Esophagus muscularis mucosa (tissue), 4 donors: ENCODE measurements around the gene KCND3. TPM values are rescaled to one million over a fixed set of nuclear protein-coding genes. Genes with fewer than 3 reads are reported as not detected.

Experiments
- DNase-seq: peaks from one replicate; pipeline ENCODE4 v3.0.0-alpha.2; 2017; ENCODE audit errors: extremely low spot score
- H3K27ac ChIP-seq, 4 donors: fragments of 200-600 bp; sonication (generic); replicated peaks in 1 of 4; 1 replicate in 3 of 4; 2 replicates in 1 of 4; pipeline ENCODE4 v1.5.1; 2016 to 2019; ENCODE audit warnings: mild to moderate bottlenecking in 1 of 4
- H3K27me3 ChIP-seq, 4 donors: fragments of 200-600 bp; sonication (generic); one replicate each; pipeline versions ENCODE4 v1.5.1 to v1.6.0; 2016 to 2019
- H3K36me3 ChIP-seq, 4 donors: fragments of 200-600 bp; sonication (generic); one replicate each; pipeline ENCODE4 v1.5.1; 2016 to 2019
- H3K4me1 ChIP-seq, 4 donors: fragments of 200-600 bp; sonication (generic); one replicate each; pipeline ENCODE4 v1.5.1; 2016 to 2019
- H3K4me3 ChIP-seq, 4 donors: fragments of 200-600 bp; sonication (generic); 1 replicate in 2 of 4; 2 replicates in 2 of 4; pipeline ENCODE4 v1.5.1; 2016 to 2019; ENCODE audit warnings: mild to moderate bottlenecking in 4 of 4, moderate library complexity in 1 of 4
- H3K9me3 ChIP-seq, 4 donors: fragments of 200-600 bp; sonication (generic); 1 replicate in 3 of 4; 2 replicates in 1 of 4; pipeline ENCODE4 v1.5.1; 2016 to 2019
- EP300 ChIP-seq: sonication (generic); formaldehyde crosslinking; IDR thresholded peaks from one replicate; pipeline ENCODE4 v1.6.1; 2017; ENCODE audit warnings: antibody characterized with exemption
- POLR2A ChIP-seq: fragments of 450-650 bp; IDR thresholded peaks from one replicate; pipeline ENCODE4 v1.6.1; 2017; ENCODE audit warnings: antibody characterized with exemption, moderate library complexity, mild to moderate bottlenecking, low read depth
- POLR2AphosphoS5 ChIP-seq, 2 donors: sonication (generic); formaldehyde crosslinking; IDR thresholded peaks; one replicate each; pipeline ENCODE4 v1.6.1; 2017; ENCODE audit warnings: antibody characterized with exemption in 2 of 2
- WGBS: methylation state at CpG from one replicate; pipeline ENCODE4 v1.1.5; 2018; 5-methylcytosine and 5-hydroxymethylcytosine counted together
- intact Hi-C: fragments of 100-400 bp; cut with DNase I; formaldehyde crosslinking; loops from one replicate; pipeline ENCODE4 v1.15.1; 2023
- total RNA-seq, 4 donors: library from RNA; depleted of rRNA; stranded (reverse); fragments of >200 nt; gene quantifications; one replicate each; pipeline versions ENCODE4 v1.1.0 to v1.2.1, GENCODE V29; 2016
- TF ChIP-seq, protein P1 (sequence below), 3 experiments: fragments of 200-600 bp in 2 of 3; fragments of 450-650 bp in 1 of 3; sonication (generic) in 2 of 3; IDR thresholded peaks; one replicate each; pipeline ENCODE4 v1.5.1; 2017 to 2019; ENCODE audit warnings: antibody characterized with exemption in 3 of 3, mild to moderate bottlenecking in 2 of 3, moderate library complexity in 1 of 3

The KCND3 gene
- total RNA-seq, 4 donors from 2014 or later = 25.7 to 57.6 (median 47.5) TPM

DNA sequence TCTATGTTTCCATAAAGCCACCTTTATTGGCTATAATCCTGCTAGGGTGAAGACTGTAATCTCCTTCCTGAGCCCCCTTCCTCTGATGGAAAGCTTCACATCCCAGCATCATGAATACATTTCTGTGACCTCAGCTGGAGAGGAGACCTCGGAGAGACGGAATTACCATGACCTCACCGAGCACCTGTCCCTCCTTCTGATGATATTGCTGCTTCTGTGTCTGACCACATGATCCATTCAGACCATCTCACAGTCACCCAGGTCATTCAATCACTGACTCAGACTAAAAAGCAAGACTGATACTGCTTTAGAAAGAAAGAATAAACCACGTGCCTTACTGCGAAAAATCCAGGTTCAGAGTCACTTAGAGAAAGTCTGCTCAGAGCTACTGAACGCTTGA, 8.8 kb downstream of the KCND3 start:
- intact Hi-C loops = no loop called here
- no peak overlapping the region for H3K27ac ChIP-seq
- no peaks in the 10 kb centered on the region for H3K9me3 ChIP-seq

DNA sequence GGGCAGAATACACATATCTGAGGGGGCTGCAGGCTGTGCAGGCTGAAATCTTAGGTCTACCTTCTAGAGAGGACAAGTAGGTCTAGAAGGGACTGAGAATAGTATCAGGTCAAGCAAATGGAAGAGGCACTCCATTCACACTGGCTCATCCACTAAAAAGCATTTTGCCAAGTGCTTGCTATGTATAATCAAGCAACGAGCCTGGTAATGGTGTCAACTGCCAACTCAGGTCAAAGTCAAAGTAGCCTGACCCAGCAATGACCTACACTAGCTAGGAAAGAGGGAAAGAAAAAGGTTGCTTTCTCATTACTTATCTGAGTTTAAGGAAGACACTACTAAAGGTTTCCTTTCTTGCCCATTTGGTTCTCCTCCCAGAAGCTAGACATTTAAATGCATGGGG, 10.8 kb downstream of the KCND3 start:
- no peak for DNase-seq
- no peak overlapping the region for H3K27ac ChIP-seq
- TF ChIP-seq POLR2AphosphoS5 (IDR thresholded peaks at IDR 0.05) = no peak
- TF ChIP-seq EP300 = no peak
- no peak for TF ChIP-seq POLR2A
- TF ChIP-seq, protein P1, sequence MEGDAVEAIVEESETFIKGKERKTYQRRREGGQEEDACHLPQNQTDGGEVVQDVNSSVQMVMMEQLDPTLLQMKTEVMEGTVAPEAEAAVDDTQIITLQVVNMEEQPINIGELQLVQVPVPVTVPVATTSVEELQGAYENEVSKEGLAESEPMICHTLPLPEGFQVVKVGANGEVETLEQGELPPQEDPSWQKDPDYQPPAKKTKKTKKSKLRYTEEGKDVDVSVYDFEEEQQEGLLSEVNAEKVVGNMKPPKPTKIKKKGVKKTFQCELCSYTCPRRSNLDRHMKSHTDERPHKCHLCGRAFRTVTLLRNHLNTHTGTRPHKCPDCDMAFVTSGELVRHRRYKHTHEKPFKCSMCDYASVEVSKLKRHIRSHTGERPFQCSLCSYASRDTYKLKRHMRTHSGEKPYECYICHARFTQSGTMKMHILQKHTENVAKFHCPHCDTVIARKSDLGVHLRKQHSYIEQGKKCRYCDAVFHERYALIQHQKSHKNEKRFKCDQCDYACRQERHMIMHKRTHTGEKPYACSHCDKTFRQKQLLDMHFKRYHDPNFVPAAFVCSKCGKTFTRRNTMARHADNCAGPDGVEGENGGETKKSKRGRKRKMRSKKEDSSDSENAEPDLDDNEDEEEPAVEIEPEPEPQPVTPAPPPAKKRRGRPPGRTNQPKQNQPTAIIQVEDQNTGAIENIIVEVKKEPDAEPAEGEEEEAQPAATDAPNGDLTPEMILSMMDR (IDR thresholded peaks at IDR 0.05) = no peak
- peaks cover 0 to 33% (median 20%) of the 10 kb centered on the region in 4 donors for H3K36me3 ChIP-seq
- no peaks in the 10 kb centered on the region for H3K27me3 ChIP-seq
- no peak overlapping the region for H3K4me3 ChIP-seq
- WGBS = 44% methylated on average over 1 of the region's 1 CpG
- intact Hi-C loops = no loop called here
- peaks cover 5 to 25% (median 8%) of the 10 kb centered on the region in 4 donors for H3K4me1 ChIP-seq
- no peaks in the 10 kb centered on the region for H3K9me3 ChIP-seq

More for the DNA sequence above, 8.8 kb downstream of the KCND3 start:
- TF ChIP-seq, protein P1 (IDR thresholded peaks at IDR 0.05) = no peak
- TF ChIP-seq POLR2AphosphoS5 (IDR thresholded peaks at IDR 0.05) (no peak), POLR2A (no peak), EP300 (no peak)
- no peak overlapping the region for H3K4me3 ChIP-seq
- H3K36me3 ChIP-seq = peaks cover 0 to 21% (median 16%) of the 10 kb centered on the region in 4 donors
- 78% methylated on average over 6 of the region's 6 CpGs for WGBS
- peaks cover 11 to 32% (median 17%) of the 10 kb centered on the region in 4 donors for H3K4me1 ChIP-seq
- H3K27me3 ChIP-seq = no peaks in the 10 kb centered on the region
- no peak for DNase-seq

DNA sequence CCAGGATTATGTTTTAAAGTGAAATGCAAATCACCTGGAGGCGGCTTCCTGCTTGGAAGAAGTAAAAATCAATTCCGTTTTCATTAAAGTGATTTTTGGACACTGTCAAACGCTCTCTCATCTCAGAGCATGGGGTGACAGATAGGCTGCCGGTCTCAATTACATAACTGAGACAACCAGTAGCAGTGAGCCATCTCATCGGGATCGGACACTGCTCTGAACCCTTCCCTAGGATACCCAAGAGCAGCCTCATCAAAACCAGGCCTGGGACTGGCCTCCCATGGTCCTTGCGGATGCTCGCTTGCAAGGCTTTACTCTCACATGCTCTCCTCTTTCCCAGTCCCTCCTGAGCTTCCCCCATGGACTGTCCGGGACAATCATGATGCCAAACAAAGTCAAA, 12.1 kb downstream of the KCND3 start:
- 88% methylated on average over 9 of the region's 9 CpGs for WGBS
- Histone ChIP-seq H3K27me3 (no peaks in the 10 kb centered on the region), H3K27ac (no peak overlapping the region), H3K36me3 (peaks cover 0 to 31% (median 18%) of the 10 kb centered on the region in 4 donors), H3K4me3 (no peak overlapping the region), H3K4me1 (peaks cover 5 to 32% (median 6%) of the 10 kb centered on the region in 4 donors), H3K9me3 (no peaks in the 10 kb centered on the region)
- intact Hi-C loops = no loop called here
- DNase-seq = no peak
- TF ChIP-seq POLR2A (no peak), POLR2AphosphoS5 (IDR thresholded peaks at IDR 0.05) (no peak), EP300 (no peak)
- TF ChIP-seq, protein P1 (IDR thresholded peaks at IDR 0.05) = no peak

DNA sequence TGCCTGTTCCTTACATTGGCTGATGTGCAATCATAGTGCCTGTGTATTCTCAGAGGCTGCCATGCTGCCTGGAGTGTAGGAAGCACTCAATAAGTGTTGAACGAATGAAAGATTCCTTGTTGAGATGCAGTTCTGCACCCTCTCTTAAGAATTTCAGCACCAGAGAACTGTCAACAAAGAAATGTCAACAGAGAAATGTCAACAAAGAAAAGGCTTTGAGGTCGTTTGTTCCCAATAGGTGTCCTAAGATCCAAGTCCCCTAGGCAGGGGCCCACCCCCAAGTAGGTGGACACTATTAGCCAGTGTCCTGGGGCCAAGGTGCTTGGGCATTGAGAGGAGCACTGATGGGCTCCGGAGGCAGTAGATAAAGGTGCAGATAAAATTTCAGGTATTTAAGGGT, 12.6 kb downstream of the KCND3 start:
- Histone ChIP-seq H3K4me3 (no peak overlapping the region), H3K9me3 (no peaks in the 10 kb centered on the region), H3K27me3 (no peaks in the 10 kb centered on the region), H3K4me1 (peaks cover 5 to 32% (median 6%) of the 10 kb centered on the region in 4 donors), H3K36me3 (peaks cover 0 to 25% (median 12%) of the 10 kb centered on the region in 4 donors), H3K27ac (no peak overlapping the region)
- 51% methylated on average over 3 of the region's 3 CpGs for WGBS
- TF ChIP-seq POLR2A = no peak
- TF ChIP-seq POLR2AphosphoS5 (IDR thresholded peaks at IDR 0.05) = no peak
- TF ChIP-seq, protein P1 (IDR thresholded peaks at IDR 0.05) = no peak
- TF ChIP-seq EP300 = no peak
- intact Hi-C loops = no loop called here
- no peak for DNase-seq

DNA sequence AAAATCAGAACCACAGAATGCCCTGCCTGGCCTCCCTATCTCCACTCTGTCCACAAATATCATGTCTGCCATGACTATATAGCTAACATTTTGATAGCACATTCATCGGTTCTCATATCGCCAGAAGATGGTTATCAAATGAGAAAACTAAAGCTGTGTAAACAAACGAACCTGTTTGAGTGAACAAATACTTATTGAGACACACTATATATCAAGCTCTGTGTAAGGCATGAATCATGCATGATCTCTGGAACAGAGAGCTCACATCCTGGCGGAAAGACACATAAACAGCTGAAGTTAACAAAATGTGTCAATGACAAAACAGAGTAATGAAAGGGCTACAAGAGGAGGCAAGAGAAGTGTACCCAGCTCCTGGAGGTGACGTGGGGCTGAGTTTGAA, 13.1 kb downstream of the KCND3 start:
- peaks cover 5 to 32% (median 8%) of the 10 kb centered on the region in 4 donors for H3K4me1 ChIP-seq
- 78% methylated on average over 5 of the region's 5 CpGs for WGBS
- TF ChIP-seq, protein P1 (IDR thresholded peaks at IDR 0.05) = no peak
- TF ChIP-seq EP300 (no peak), POLR2AphosphoS5 (IDR thresholded peaks at IDR 0.05) (no peak), POLR2A (no peak)
- H3K27ac ChIP-seq = no peak overlapping the region
- intact Hi-C loops = no loop called here
- no peaks in the 10 kb centered on the region for H3K9me3 ChIP-seq
- H3K4me3 ChIP-seq = no peak overlapping the region
- peaks cover 0 to 20% (median 7%) of the 10 kb centered on the region in 4 donors for H3K36me3 ChIP-seq
- no peak for DNase-seq
- H3K27me3 ChIP-seq = no peaks in the 10 kb centered on the region
